ENCODE measurements around the gene CYP19A1.

GRCh38 chr15:51341366-51342226 is 3.2 kb upstream of the CYP19A1 start, which contains the start of gene GLDN:
- TF ChIP-seq CTCF (IDR thresholded peaks at IDR 0.05 in 2 of 3, conservative IDR thresholded peaks at IDR 0.05 in 1 of 3; ENCODE audit: borderline replicate concordance in 1 of 3, insufficient read depth in 1 of 3, low read depth in 2 of 3, low read length in 2 of 3): no peak
- TF ChIP-seq CEBPB (IDR thresholded peaks at IDR 0.05; ENCODE audit: low read depth): no peak
- TF ChIP-seq EZH2phosphoT487 (IDR thresholded peaks at IDR 0.05; ENCODE audit: borderline replicate concordance): no peak
- no peak for TF ChIP-seq MAX (IDR thresholded peaks at IDR 0.05)
- no peak for TF ChIP-seq SP1 (IDR thresholded peaks at IDR 0.05; ENCODE audit: low read depth)
- no peak for TF ChIP-seq ELF1 (IDR thresholded peaks at IDR 0.05; ENCODE audit: borderline replicate concordance, low read depth)
- TF ChIP-seq REST (IDR thresholded peaks at IDR 0.05; ENCODE audit: low read depth): no peak
- TF ChIP-seq EZH2 (IDR thresholded peaks at IDR 0.05): no peak
- TF ChIP-seq POLR2AphosphoS5 (IDR thresholded peaks at IDR 0.05; ENCODE audit: low read depth, low read length): no peak
- no peak for TF ChIP-seq POLR2A (IDR thresholded peaks at IDR 0.05; ENCODE audit: borderline replicate concordance, extremely low read depth, insufficient read depth, insufficient read length)
- no peak for TF ChIP-seq RAD21 (IDR thresholded peaks at IDR 0.05; ENCODE audit: low read depth)
